Breast epithelium (tissue), 3 donors: ENCODE data around the gene ANKRD29.

Experiments
- POLR2A ChIP-seq: fragments of 450-650 bp; IDR thresholded peaks from one replicate; pipeline ENCODE4 v1.6.1; 2016; ENCODE audit warnings: antibody characterized with exemption, mild to moderate bottlenecking, moderate library complexity
- TF ChIP-seq, protein P1 (sequence below), 3 donors: fragments of 450-650 bp; IDR thresholded peaks; one replicate each; pipeline ENCODE4 v1.5.1; 2016 to 2017; ENCODE audit warnings: antibody characterized with exemption in 3 of 3, mild to moderate bottlenecking in 3 of 3, moderate library complexity in 3 of 3

GRCh38 chr18:23623040-23623439, 39.7 kb downstream of the ANKRD29 start:
- TF ChIP-seq POLR2A: no peak
- TF ChIP-seq, protein P1, sequence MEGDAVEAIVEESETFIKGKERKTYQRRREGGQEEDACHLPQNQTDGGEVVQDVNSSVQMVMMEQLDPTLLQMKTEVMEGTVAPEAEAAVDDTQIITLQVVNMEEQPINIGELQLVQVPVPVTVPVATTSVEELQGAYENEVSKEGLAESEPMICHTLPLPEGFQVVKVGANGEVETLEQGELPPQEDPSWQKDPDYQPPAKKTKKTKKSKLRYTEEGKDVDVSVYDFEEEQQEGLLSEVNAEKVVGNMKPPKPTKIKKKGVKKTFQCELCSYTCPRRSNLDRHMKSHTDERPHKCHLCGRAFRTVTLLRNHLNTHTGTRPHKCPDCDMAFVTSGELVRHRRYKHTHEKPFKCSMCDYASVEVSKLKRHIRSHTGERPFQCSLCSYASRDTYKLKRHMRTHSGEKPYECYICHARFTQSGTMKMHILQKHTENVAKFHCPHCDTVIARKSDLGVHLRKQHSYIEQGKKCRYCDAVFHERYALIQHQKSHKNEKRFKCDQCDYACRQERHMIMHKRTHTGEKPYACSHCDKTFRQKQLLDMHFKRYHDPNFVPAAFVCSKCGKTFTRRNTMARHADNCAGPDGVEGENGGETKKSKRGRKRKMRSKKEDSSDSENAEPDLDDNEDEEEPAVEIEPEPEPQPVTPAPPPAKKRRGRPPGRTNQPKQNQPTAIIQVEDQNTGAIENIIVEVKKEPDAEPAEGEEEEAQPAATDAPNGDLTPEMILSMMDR (IDR thresholded peaks at IDR 0.05): no peak
